BLaER1 treated with 17β-estradiol and CSF1 and Interleukin-3, amounts not matched to agents 10 nM and 100 nM (cell line): Measurements from ENCODE around the gene TIPARP.
"Not testable (repeated sequence)": the region's sequence is repeated elsewhere in the genome, so short reads cannot be mapped to it uniquely, and the experiment has no call there.

Experiments
- H3K27ac ChIP-seq, 11 experiments: shearing (Covaris generic); formaldehyde crosslinking; 2 replicates each; pipeline ENCODE4 v1.8.1; 2022
- H3K27me3 ChIP-seq, 11 experiments: shearing (Covaris generic); formaldehyde crosslinking; 2 replicates each; pipeline ENCODE4 v1.8.1; 2022
- H3K36me3 ChIP-seq, 11 experiments: shearing (Covaris generic); formaldehyde crosslinking; 2 replicates each; pipeline ENCODE4 v1.8.1; 2022
- H3K4me1 ChIP-seq, 10 experiments: shearing (Covaris generic); formaldehyde crosslinking; 2 replicates each; pipeline ENCODE4 v1.8.1; 2022
- H3K4me2 ChIP-seq, 11 experiments: shearing (Covaris generic); formaldehyde crosslinking; 2 replicates each; pipeline ENCODE4 v1.8.1; 2022
- H3K4me3 ChIP-seq, 10 experiments: shearing (Covaris generic); formaldehyde crosslinking; 2 replicates each; pipeline ENCODE4 v1.8.1; 2022
- H3K9ac ChIP-seq, 11 experiments: shearing (Covaris generic); formaldehyde crosslinking; 2 replicates each; pipeline ENCODE4 v1.8.1; 2022
- H3K9me3 ChIP-seq, 11 experiments: shearing (Covaris generic); formaldehyde crosslinking; replicated peaks in 1 of 11; 2 replicates each; pipeline ENCODE4 v1.8.1; 2022
- H4K20me1 ChIP-seq, 11 experiments: shearing (Covaris generic); formaldehyde crosslinking; 2 replicates each; pipeline ENCODE4 v1.8.1; 2022
- Cebpa-rat ChIP-seq, 11 experiments: shearing (Covaris generic); IDR thresholded peaks; 2 replicates each; pipeline ENCODE4 v1.8.1; 2022

TIPARP gene

DNA sequence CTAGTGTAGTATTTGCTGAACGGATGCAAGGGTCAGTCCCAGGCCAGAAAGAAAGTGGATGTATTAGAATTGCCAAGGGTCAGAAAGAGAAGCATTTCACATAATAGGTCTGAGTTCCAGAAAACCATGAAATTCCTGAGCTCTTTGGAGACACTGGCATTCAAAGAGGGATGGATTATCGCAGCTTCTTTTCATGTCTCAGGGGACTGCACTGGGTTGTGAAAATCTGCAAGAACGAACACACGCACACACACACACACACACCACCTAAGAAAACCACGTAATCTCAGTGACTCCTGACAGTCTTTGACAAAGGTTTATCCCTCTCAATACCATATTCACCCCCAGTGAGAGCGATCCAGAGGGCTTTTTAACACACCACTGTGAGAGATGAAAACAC, 57.9 kb downstream of the TIPARP start:
- Histone ChIP-seq H3K4me3 (no peak overlapping the region), H3K36me3 (no peaks in the 10 kb centered on the region), H3K27ac (no peak overlapping the region), H3K9me3 (no peaks in the 10 kb centered on the region), H4K20me1 (no peaks in the 10 kb centered on the region), H3K27me3 (no peaks in the 10 kb centered on the region), H3K9ac (no peak overlapping the region), H3K4me2 (no peak overlapping the region), H3K4me1 (no peaks in the 10 kb centered on the region)
- TF ChIP-seq Cebpa-rat (IDR thresholded peaks at IDR 0.05) = no peak

DNA sequence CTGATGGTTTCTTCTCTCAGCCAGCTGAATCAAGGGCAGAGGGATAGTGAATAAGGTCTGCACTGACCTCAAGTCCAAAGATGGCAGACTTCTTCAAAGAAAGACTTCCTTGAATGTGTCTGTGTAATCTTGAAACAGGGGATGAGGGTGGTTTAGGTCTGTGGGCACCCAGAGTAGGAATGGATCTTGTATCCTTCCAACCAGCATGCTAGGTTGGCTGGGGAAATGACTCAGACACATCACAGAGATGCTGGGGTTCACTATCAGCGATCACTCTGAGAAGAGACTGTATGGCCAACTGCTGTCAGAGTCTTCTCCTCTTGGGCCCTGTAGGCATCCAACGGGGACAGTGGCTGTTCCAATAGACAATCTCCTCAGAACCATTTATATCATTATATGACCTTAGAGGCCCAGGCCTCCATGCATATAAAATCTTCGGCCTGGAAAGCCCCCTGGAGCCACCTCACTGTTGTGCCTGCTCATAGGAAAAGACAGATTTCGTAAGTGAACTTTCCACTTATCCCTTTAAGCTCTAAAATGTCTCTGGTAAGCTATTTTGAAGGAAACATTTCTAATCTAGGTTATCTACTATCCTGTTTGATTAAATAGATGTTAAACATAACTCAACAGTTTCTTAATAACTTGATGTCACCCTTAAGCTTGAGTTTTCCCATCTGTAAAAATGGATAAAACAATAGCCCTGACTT, 58.5 kb downstream of the TIPARP start:
- Histone ChIP-seq H3K27ac (no peak overlapping the region), H3K4me3 (no peak overlapping the region), H3K4me1 (no peaks in the 10 kb centered on the region), H3K27me3 (no peaks in the 10 kb centered on the region), H3K36me3 (no peaks in the 10 kb centered on the region), H3K4me2 (no peak overlapping the region), H3K9ac (no peak overlapping the region), H4K20me1 (no peaks in the 10 kb centered on the region), H3K9me3 (no peaks in the 10 kb centered on the region)
- no peak for TF ChIP-seq Cebpa-rat (IDR thresholded peaks at IDR 0.05)

DNA sequence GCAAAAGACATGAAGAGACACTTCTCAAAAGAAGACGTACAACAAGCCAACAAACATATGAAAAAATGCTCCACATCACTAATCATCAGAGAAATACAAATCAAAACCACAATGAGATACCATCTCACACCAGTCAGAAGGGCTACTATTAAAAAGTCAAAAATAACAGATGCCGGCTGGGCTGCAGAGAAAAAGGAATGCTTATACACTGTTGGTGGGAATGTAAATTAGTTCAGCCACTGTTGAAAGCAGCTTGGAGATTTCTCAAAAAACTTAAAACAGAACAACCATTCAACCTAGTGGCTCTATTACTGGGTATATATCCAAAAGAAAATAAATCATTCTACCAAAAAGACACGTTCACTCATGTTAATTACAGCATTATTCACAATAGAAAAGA, 60.3 kb downstream of the TIPARP start:
- H3K27me3 ChIP-seq, H3K4me2 ChIP-seq, H3K36me3 ChIP-seq, H3K27ac ChIP-seq, H3K4me3 ChIP-seq, H4K20me1 ChIP-seq, H3K9ac ChIP-seq, H3K9me3 ChIP-seq, H3K4me1 ChIP-seq: not testable (repeated sequence)

DNA sequence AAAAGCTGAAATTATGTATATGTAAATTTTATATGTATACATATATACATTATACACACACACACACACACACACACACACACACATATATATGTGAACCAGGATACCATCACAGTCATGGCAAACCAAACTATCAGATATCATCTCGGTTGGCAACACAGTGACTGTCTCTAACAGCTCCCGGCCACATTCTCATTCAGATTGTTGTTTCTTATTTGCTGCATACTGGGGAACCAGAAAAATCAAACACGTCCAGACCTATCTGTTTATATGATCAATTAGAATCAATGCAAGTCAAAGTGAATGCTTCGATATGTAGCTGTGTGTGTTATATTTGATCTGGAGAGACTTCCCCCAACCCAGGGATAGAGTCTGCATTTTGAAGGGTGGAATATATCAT, 61.1 kb downstream of the TIPARP start:
- H3K4me1 ChIP-seq = no peaks in the 10 kb centered on the region
- H4K20me1 ChIP-seq = no peaks in the 10 kb centered on the region
- no peaks in the 10 kb centered on the region for H3K36me3 ChIP-seq
- H3K4me3 ChIP-seq = no peak overlapping the region
- peaks cover 0 to 6% (median 0%) of the 10 kb centered on the region in 11 experiments; a peak in 5 of 22 replicates for H3K9me3 ChIP-seq
- no peak overlapping the region for H3K9ac ChIP-seq
- no peaks in the 10 kb centered on the region for H3K27me3 ChIP-seq
- H3K4me2 ChIP-seq = no peak overlapping the region
- H3K27ac ChIP-seq = no peak overlapping the region
- TF ChIP-seq Cebpa-rat (IDR thresholded peaks at IDR 0.05) = no peak

DNA sequence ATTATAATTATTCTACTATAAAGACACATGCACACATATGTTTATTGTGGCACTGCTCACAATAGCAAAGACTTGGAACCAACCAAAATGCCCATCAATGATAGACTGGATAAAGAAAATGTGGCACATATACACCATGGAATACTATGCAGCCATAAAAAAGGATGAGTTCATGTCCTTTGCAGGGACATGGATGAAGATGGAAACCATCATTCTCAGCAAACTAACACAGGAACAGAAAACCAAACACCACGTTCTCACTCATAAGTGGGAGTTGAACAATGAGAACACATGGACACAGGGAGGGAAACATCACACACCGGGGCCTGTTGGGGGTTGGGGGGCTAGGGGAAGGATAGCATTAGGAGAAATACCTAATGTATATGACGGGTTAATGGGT, 62.7 kb downstream of the TIPARP start:
- not testable (repeated sequence) for H3K27me3 ChIP-seq, H3K9ac ChIP-seq, H3K27ac ChIP-seq, H3K36me3 ChIP-seq, H4K20me1 ChIP-seq, H3K4me1 ChIP-seq, H3K4me2 ChIP-seq, H3K4me3 ChIP-seq
- peaks cover 0 to 19% (median 0%) of the 10 kb centered on the region in 11 experiments; a peak in 5 of 22 replicates for H3K9me3 ChIP-seq

DNA sequence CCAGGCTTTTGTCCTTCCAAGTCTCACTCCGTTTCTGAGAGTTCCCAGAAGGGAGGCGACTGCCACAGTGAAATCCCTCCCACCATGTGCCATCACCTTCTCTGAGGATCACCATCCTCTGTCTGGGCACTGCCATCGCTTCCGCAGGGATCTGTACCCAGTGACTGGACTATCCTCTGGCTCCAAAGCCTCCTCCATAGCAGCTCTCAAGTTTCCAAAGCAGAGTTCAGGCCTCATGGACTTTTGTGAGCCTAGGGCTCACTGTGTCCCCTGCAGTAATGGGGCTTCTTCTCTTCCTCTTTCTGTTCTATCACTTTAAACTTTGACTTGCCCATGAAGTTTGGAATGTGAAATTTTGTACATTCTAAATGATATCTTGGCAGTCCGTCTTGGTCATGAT, 63.9 kb downstream of the TIPARP start:
- H3K36me3 ChIP-seq = no peaks in the 10 kb centered on the region

DNA sequence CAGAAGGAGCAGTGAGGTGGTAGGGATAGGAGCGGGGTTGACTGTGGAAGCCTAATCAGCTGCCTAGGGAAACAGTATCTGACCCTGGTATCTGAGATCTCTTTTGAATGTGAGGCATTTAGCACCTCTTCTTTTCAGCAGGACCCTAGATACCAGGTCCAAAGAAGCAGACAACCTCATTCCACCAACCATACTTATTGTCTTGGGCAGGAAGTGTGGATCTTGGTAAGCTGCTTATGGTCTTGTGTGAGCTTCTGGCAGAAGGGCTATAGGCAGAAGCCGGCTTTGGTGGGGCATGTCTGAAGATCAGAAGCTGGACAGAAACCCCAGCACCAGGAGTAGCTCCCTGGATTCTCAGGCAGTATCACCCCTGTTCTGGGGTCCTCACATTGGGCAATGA, 65.6 kb downstream of the TIPARP start:
- H3K27ac ChIP-seq = no peak overlapping the region
- H3K4me2 ChIP-seq = no peak overlapping the region
- H3K9me3 ChIP-seq = peaks cover 0 to 19% (median 0%) of the 10 kb centered on the region in 11 experiments; a peak in 5 of 22 replicates
- H3K36me3 ChIP-seq = no peaks in the 10 kb centered on the region
- TF ChIP-seq Cebpa-rat (IDR thresholded peaks at IDR 0.05) = no peak
- H3K4me3 ChIP-seq = no peak overlapping the region
- H4K20me1 ChIP-seq = no peaks in the 10 kb centered on the region
- no peaks in the 10 kb centered on the region for H3K27me3 ChIP-seq
- H3K9ac ChIP-seq = no peak overlapping the region
- no peaks in the 10 kb centered on the region for H3K4me1 ChIP-seq

More for the DNA sequence above, 63.9 kb downstream of the TIPARP start:
- H3K9ac ChIP-seq = no peak overlapping the region
- H3K4me2 ChIP-seq = no peak overlapping the region
- no peak for TF ChIP-seq Cebpa-rat (IDR thresholded peaks at IDR 0.05)
- no peak overlapping the region for H3K27ac ChIP-seq
- no peaks in the 10 kb centered on the region for H4K20me1 ChIP-seq
- no peaks in the 10 kb centered on the region for H3K27me3 ChIP-seq
- no peaks in the 10 kb centered on the region for H3K4me1 ChIP-seq
- no peak overlapping the region for H3K4me3 ChIP-seq
- H3K9me3 ChIP-seq = peaks cover 0 to 19% (median 0%) of the 10 kb centered on the region in 11 experiments; a peak in 5 of 22 replicates

DNA sequence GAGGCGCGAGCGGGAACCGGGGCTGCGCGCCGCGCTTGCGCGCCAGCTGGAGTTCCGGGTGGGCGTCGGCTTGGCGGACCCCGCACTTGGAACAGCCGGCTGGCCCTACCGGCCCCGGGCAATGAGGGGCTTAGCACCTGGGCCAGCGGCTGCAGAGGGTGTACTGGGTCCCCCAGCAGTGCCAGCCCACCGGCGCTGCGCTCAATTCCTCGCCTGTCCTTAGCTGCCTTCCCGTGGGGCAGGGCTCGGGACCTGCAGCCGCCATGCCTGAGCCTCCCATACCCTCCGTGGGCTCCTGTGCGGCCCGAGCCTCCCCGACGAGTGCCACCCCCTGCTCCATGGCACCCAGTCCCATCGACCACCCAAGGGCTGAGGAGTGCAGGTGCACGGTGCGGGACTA, 66.2 kb downstream of the TIPARP start:
- not testable (repeated sequence) for H3K4me3 ChIP-seq, H3K27me3 ChIP-seq, H3K27ac ChIP-seq, H3K36me3 ChIP-seq, H3K4me1 ChIP-seq, H4K20me1 ChIP-seq, H3K9ac ChIP-seq, H3K4me2 ChIP-seq
- peaks cover 0 to 19% (median under 1%) of the 10 kb centered on the region in 11 experiments; a peak in 7 of 22 replicates for H3K9me3 ChIP-seq

DNA sequence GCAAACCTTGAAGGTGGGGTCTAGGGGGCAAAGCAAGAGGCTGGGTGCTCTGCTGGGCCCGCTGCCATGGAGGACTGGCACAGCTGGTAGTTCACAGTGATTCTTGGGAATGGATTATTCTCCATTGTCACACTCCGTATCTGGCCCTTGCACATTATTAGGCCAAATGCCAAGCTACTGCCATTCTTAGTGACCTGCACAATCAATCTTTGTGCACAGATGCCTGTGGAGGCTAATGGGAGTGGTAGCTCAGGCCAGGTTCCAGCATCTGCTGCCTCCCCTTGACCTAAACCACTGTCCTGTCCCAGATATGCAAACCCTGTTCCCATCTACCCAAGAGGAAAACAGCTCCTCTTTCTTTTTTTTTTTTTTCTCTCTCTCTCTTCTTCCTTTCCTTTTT, 67.5 kb downstream of the TIPARP start:
- peaks cover 7 to 27% (median 14%) of the 10 kb centered on the region in 11 experiments for H3K9me3 ChIP-seq
- H3K27ac ChIP-seq = no peak overlapping the region
- H3K27me3 ChIP-seq = no peaks in the 10 kb centered on the region
- H3K4me1 ChIP-seq = no peaks in the 10 kb centered on the region
- TF ChIP-seq Cebpa-rat (IDR thresholded peaks at IDR 0.05) = no peak
- H3K9ac ChIP-seq = no peak overlapping the region
- H3K36me3 ChIP-seq = no peaks in the 10 kb centered on the region
- no peak overlapping the region for H3K4me2 ChIP-seq
- no peak overlapping the region for H3K4me3 ChIP-seq
- H4K20me1 ChIP-seq = no peaks in the 10 kb centered on the region

DNA sequence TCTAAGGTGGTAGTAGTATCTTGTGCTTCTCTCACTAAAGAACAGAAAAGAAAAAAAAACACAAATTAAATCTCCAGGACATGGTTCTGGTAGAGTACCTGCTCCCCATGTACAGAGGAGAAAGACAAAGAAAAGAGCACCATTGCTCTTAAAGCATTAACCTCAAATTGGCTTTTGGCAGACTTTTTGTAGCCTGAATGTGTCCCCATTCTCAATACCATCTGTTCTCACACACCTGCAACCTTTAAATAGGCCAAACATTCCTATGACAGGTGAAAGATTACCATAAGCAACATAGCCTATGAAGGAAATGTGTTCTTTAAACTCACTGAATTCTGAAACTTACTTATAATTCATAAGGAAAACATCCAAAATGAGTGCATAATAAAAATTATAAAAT, 68.0 kb downstream of the TIPARP start:
- Histone ChIP-seq H4K20me1 (no peaks in the 10 kb centered on the region), H3K4me3 (no peak overlapping the region), H3K9me3 (peaks cover 12 to 32% (median 18%) of the 10 kb centered on the region in 11 experiments), H3K4me2 (no peak overlapping the region), H3K27me3 (no peaks in the 10 kb centered on the region), H3K27ac (no peak overlapping the region), H3K9ac (no peak overlapping the region), H3K36me3 (no peaks in the 10 kb centered on the region), H3K4me1 (no peaks in the 10 kb centered on the region)
- no peak for TF ChIP-seq Cebpa-rat (IDR thresholded peaks at IDR 0.05)
